Activated CD8-positive, alpha-beta T cell treated with anti-CD3 and anti-CD28 coated beads for 36 hours (primary cell): ENCODE measurements around the gene SLC38A9. TPM values are rescaled to one million over a fixed set of nuclear protein-coding genes. Genes with fewer than 3 reads are reported as not detected.
"Not testable (repeated sequence)": the region's sequence is repeated elsewhere in the genome, so short reads cannot be mapped to it uniquely, and the experiment has no call there.

ENCODE experiments used
- ATAC-seq: fragments of 200-7000 bp; cut with Tn5 transposase; one replicate; pipeline ENCODE4 v1.10.0; 2021; ENCODE audit warnings: mild to moderate bottlenecking, moderate library complexity
- CTCF ChIA-PET: fragments of 350-600 bp; sonication (Branson Sonifier 250); formaldehyde crosslinking; loops from one replicate; lab custom pipeline; 2021; ENCODE audit warnings: antibody characterized with exemption; lab: Charles Lee
- POLR2A ChIA-PET: fragments of 350-600 bp; sonication (Branson Sonifier 250); formaldehyde crosslinking; loops from one replicate; lab custom pipeline; 2021; ENCODE audit warnings: antibody characterized with exemption; lab: Charles Lee
- DNase-seq: peaks from one replicate; pipeline ENCODE4 v3.0.0-alpha.2; 2020
- H3K27ac Mint-ChIP-seq: one replicate; pipeline ENCODE4 v1.8.0; 2021; ENCODE audit warnings: mild to moderate bottlenecking, mixed read lengths
- H3K27me3 Mint-ChIP-seq: one replicate; pipeline ENCODE4 v1.8.0; 2021; ENCODE audit warnings: mixed read lengths
- H3K36me3 Mint-ChIP-seq: one replicate; pipeline ENCODE4 v1.8.0; 2021; ENCODE audit warnings: low read depth, mixed read lengths
- H3K4me1 Mint-ChIP-seq: one replicate; pipeline ENCODE4 v1.8.0; 2021; ENCODE audit warnings: low read depth, mixed read lengths
- H3K4me3 Mint-ChIP-seq: one replicate; pipeline ENCODE4 v1.8.0; 2021; ENCODE audit warnings: mild to moderate bottlenecking, moderate library complexity, mixed read lengths
- H3K9me3 Mint-ChIP-seq: one replicate; pipeline ENCODE4 v1.8.0; 2021; ENCODE audit warnings: mixed read lengths
- CTCF ChIP-seq: fragments of 200-600 bp; IDR thresholded peaks from one replicate; pipeline ENCODE4 v1.8.0; 2022; ENCODE audit warnings: antibody characterized with exemption, mild to moderate bottlenecking
- intact Hi-C: fragments of 100-400 bp; cut with micrococcal nuclease; formaldehyde crosslinking; loops from one replicate; pipeline ENCODE4 v1.10.0; 2022
- total RNA-seq, 2 experiments: library from RNA; stranded (reverse); gene quantifications; one replicate each; pipeline ENCODE4 v1.2.3, GENCODE V29; 2021

The SLC38A9 gene
- total RNA-seq, 2 experiments from 2014 or later: 11.4 to 12.0 TPM

GRCh38 chr5:55608595-55609349 lies 103.4 kb downstream of the SLC38A9 start:
- ChIA-PET POLR2A (interaction anchor here (0.6 to 1.1 kb wide), 2 partner anchors 9 to 135 kb away, joined by 3 to 5 read pairs; no protein-coding TSS in a partner anchor), CTCF (no interaction called here)
- Mint-ChIP-seq H3K36me3 (no peaks in the 10 kb centered on the region), H3K27me3 (no peaks in the 10 kb centered on the region), H3K27ac (no peak overlapping the region), H3K4me3 (no peak overlapping the region), H3K4me1 (peaks cover 7% of the 10 kb centered on the region), H3K9me3 (no peaks in the 10 kb centered on the region)
- ATAC-seq: no peak
- intact Hi-C loops: no loop called here
- no peak for TF ChIP-seq CTCF
- no peak for DNase-seq

- H3K27ac Mint-ChIP-seq, POLR2A ChIA-PET, DNase-seq, H3K36me3 Mint-ChIP-seq, H3K9me3 Mint-ChIP-seq, H3K27me3 Mint-ChIP-seq, H3K4me3 Mint-ChIP-seq, ATAC-seq, intact Hi-C loops: not testable (repeated sequence)
- H3K4me1 Mint-ChIP-seq: peaks cover 11% of the 10 kb centered on the region
- CTCF ChIA-PET: interaction anchor here (1.4 kb wide), 1 partner anchor 85 kb away, joined by 4 read pairs; no protein-coding TSS in a partner anchor
These were observed 104.8 kb downstream of the SLC38A9 start for GRCh38 chr5:55607309-55607708.

GRCh38 chr5:55604611-55605067 lies 107.5 kb downstream of the SLC38A9 start:
- Mint-ChIP-seq H3K9me3 (no peaks in the 10 kb centered on the region), H3K4me1 (peaks cover 33% of the 10 kb centered on the region), H3K36me3 (no peaks in the 10 kb centered on the region), H3K27me3 (no peaks in the 10 kb centered on the region), H3K4me3 (no peak overlapping the region), H3K27ac (no peak overlapping the region)
- intact Hi-C loops: no loop called here
- TF ChIP-seq CTCF: no peak
- POLR2A ChIA-PET: no interaction called here
- DNase-seq (no peak), ATAC-seq (no peak)
- CTCF ChIA-PET: no interaction called here

- ChIA-PET CTCF (no interaction called here), POLR2A (interaction anchor here (1.5 kb wide), 1 partner anchor 33 kb away, joined by 5 read pairs; no protein-coding TSS in a partner anchor)
- TF ChIP-seq CTCF: no peak
- Mint-ChIP-seq H3K4me3 (no peak overlapping the region), H3K27me3 (no peaks in the 10 kb centered on the region), H3K36me3 (no peaks in the 10 kb centered on the region), H3K27ac (no peak overlapping the region), H3K9me3 (no peaks in the 10 kb centered on the region), H3K4me1 (peaks cover 30% of the 10 kb centered on the region)
- ATAC-seq: no peak
- no peak for DNase-seq
- intact Hi-C loops: no loop called here
These were observed 108.2 kb downstream of the SLC38A9 start for GRCh38 chr5:55603922-55604321.

- Mint-ChIP-seq H3K36me3 (no peaks in the 10 kb centered on the region), H3K4me1 (peaks cover 41% of the 10 kb centered on the region), H3K27ac (no peak overlapping the region), H3K9me3 (no peaks in the 10 kb centered on the region), H3K27me3 (no peaks in the 10 kb centered on the region), H3K4me3 (no peak overlapping the region)
- no peak for TF ChIP-seq CTCF
- CTCF ChIA-PET: interaction anchor here (1.4 kb wide), 1 partner anchor 26 kb away, joined by 4 read pairs; no protein-coding TSS in a partner anchor
- ATAC-seq (no peak), DNase-seq (no peak)
- intact Hi-C loops: no loop called here
- POLR2A ChIA-PET: interaction anchor here (0.9 kb wide), 1 partner anchor 67 kb away, joined by 3 read pairs; no protein-coding TSS in a partner anchor
These were observed 110.5 kb downstream of the SLC38A9 start for GRCh38 chr5:55601628-55602027.
